GM18507 (cell line): ENCODE data around the gene MFRP.

Source experiments
- DNase-seq: peaks from one replicate; pipeline ENCODE4 v3.0.0; 2011; ENCODE audit warnings: low read depth; ENCODE audit not compliant: insufficient read length; ENCODE audit errors: extremely low spot score
- FAIRE-seq: peaks from 2 replicates; lab custom pipeline; 2011; peaks lifted over from hg19 to GRCh38; lab: Jason Lieb, UNC

The MFRP gene

GRCh38 chr11:119361941-119362725, 15.6 kb upstream of the MFRP start:
- FAIRE-seq (no peak), DNase-seq (no peak)

DNA sequence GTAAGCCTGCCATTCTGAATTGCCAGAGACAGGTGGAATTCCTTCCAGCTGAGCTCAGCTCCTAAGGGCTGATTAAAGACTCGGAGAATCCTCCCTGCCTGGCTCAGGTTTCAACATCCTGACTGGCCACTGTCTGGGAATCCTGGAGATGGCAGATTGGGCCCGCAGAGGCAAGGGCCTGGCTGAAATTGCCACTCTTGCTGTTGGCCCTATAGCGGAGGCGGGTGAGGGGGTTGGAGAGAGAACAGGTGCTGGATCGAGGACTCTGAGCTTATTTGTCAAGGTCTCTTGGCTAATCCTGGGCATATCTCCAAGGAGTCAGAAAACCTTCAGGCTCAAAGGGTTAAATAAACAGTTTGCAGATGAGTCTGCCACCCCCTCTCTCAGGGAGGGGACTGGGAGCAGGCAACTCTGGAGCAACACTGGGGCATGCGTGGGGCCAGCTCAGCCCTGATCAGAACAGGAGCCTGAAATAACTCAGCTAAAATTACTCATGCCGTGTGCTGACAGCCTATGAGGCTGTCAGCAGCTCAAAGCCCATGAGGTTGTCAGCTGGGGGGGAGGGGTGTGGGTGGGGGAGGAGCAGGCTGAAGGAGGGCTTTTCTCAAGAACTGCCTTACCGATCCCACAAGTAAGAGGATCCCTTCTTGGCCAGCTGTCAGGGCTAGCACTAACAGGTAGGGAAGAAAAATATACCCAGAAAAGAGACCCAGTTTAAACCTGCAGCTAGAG, 14.7 kb upstream of the MFRP start:
- FAIRE-seq = no peak

DNA sequence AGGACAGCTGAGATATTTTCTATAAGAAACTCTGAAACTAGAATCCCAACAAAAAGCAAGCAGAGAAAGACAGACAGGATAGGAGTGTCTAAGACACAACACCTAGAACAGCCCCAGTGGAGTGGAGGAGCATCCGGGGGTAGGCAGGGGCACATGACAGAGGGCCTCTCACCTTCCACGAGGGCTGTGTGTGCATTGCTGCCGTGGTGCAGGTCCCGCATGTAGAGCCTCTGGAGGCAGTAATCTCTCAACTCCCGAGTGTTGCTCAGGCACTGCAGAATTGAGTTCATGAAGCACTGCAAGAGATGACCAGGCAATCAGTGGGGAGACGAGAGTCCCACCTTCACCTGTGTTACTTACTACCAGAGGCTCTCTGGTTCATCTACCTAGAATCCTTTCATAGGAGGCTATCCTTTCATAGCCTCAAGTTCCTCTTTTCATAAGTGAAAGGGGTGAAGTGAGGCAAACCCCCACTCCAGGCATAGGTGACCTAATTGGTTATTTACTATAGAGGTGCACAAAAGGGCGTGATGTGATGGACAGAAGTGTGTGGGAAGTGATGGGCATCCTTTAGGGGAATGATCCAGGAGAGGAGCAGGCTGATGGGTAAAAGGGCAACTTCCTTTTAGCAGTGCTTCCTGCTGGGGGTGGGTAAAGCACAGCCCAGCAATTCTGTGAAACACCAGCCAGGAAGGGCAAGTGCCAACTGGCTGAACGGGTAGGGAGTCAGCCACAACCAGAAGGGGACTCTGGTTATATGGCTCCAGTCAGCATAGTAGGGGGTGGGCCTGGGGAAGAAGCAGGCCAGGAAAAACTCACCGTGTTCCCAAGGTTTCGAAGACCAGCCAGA, 13.1 kb upstream of the MFRP start:
- no peak for FAIRE-seq

More for the DNA sequence above, 14.7 kb upstream of the MFRP start:
- DNase-seq = no peak

GRCh38 chr11:119357074-119357473, 10.6 kb upstream of the MFRP start:
- no peak for DNase-seq
- no peak for FAIRE-seq

More for the DNA sequence above, 13.1 kb upstream of the MFRP start:
- DNase-seq = no peak

DNA sequence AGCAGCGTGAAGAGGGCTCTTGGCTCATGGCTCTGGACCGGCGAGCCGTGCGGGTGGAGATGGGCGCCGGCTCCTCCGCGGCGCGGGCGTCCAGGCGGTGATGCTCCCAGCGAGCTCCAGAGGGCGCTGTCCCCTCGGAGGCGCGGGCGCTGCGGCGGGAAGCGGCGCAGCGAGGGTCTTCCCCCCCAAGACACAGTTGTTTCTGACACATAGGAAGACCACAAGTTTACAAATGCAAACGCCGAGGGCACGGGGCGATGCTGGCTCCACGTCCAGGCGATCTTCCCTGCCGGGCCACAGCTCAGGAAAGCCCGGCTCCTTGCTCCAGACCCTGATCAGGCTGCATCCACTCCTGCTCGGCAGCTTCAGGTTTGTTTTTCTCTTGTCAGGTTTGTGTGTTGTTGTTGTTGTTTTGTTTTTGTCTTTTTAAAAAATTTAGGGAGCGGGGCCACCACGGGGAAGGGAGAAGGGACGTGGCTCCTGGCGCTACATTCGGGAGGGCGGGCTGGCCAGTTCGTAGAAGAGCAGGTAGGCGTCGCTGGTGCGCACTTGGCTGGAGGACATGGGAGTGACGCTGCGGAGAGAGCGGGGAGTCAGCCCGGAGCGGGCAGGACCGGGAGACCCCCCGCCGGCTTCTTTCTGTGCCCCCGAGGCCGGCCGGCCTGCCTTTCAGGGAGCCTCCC, 10.0 kb upstream of the MFRP start:
- FAIRE-seq (peak; percentile 60), DNase-seq (peak; percentile 65)

GRCh38 chr11:119355091-119355843, 8.8 kb upstream of the MFRP start:
- FAIRE-seq (no peak), DNase-seq (no peak)

- DNase-seq (no peak), FAIRE-seq (no peak)
Observed at GRCh38 chr11:119352857-119353260, 6.4 kb upstream of the MFRP start.

- DNase-seq = no peak
- no peak for FAIRE-seq
Observed at GRCh38 chr11:119351232-119351631, 4.7 kb upstream of the MFRP start.

DNA sequence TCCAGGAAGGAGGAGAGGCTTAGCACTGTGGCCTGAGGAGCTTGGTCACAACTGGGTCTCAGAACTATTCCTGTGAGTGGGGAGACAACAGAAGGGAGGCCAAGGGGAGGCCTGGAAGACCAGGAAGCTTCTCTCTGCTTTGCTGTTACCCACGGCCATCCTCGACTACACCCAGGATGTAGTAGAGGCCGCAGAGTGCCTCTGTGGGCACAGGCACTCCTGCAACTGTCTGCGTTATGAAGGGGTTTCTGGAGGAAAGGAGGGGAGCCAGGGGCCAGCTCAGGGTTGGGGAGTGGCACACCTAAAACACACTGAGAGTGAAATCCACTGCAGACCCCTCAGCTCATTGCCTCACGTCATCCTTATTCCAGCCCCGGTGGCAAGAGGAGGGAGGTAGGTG, 3.8 kb upstream of the MFRP start:
- no peak for DNase-seq

DNA sequence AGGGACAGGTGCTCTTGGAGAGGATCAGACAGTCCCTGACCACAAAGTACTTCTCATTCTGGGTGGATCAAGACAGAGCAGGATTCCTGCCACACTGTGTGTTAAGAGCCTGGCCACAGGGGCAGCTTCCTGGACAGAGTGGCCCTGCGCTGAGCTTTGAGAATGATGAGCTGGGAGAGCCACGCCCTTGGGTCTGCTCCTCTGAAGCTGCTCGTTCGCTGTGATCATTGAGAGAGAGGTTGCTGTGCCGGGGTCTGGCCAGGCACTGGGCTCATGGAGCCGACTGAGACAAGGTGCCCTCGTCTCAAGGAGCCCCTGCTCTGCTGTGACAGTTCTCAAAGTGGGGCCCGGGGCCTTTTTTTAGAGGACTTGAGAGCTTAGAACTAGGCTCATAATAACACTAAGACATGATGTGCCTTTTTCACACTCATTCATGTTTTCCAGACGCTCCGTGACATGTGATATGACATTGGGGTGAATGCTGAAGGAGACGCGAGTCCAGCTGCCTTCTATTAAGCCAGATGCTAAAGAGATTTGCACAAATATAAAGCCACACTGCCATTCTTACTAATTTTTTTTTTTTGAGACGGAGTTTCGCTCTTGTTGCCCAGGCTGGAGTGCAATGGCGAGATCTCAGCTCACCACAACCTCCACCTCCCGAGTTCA, 1.6 kb upstream of the MFRP start:
- FAIRE-seq = no peak
- DNase-seq = no peak

More for the DNA sequence above, 3.8 kb upstream of the MFRP start:
- FAIRE-seq = no peak

DNA sequence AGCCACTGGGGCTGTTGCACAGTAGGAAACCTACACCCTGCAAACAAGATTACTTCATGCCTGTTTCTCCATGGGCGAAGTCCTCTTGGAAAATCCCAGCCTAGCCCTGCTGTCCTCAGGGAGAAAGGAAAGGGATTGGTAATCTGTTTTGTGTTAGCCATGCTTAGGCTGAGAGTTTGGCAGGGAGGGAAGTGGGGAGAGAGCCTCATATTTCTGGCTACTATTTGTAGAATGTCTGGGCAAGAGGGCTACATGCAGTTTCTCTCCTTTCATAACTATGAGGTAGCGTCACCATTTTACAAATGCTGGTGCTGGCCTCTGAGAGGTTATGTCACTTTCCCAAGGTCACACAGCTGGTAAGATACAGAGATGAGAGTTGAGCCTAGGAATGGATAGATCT, 737 bp upstream of the MFRP start:
- no peak for FAIRE-seq

DNA sequence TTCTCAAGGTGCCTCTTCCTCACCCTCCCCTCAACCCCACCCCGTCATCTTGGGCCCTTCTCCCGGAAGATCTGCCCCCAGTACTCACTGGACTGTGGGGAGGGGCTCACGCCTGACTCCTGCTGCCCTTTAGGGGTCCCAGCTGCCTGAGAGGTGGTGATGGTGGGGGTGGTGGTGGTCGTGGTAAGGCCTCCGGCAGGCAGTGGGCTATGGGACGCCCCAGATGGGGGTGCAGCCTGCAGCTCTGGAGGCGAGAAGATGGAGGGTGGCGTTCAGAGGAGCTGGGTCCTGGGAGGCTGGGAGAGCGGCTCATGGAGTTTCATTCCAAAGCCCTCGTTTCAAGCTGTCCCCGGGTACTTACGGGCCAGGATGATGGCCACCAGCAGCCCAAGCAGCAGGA, 820 bp downstream of the MFRP start:
- no peak for FAIRE-seq
- no peak for DNase-seq

More for the DNA sequence above, 737 bp upstream of the MFRP start:
- DNase-seq = no peak

GRCh38 chr11:119344291-119345010, 2.1 kb downstream of the MFRP start:
- DNase-seq (no peak), FAIRE-seq (no peak)

DNA sequence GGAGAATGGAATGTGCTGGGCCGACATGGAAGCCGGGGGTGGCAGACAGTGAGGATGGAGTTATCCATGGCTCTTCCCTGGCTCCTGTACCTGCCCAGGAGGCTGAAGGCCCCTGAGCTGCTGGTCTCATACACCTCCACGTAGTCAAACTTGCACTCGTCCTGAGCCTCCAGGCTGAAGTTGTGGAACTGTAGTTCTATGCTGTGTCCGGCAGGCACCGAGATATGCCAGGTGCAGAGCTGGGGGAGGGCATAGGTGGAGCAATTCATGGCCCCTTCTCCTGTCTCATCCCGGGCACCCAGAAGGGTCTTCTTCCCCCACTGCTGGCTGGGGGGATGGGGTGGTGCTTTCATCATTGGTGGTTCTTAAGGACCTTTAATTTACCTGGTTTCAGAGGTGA, 2.8 kb downstream of the MFRP start:
- FAIRE-seq (no peak), DNase-seq (no peak)

DNA sequence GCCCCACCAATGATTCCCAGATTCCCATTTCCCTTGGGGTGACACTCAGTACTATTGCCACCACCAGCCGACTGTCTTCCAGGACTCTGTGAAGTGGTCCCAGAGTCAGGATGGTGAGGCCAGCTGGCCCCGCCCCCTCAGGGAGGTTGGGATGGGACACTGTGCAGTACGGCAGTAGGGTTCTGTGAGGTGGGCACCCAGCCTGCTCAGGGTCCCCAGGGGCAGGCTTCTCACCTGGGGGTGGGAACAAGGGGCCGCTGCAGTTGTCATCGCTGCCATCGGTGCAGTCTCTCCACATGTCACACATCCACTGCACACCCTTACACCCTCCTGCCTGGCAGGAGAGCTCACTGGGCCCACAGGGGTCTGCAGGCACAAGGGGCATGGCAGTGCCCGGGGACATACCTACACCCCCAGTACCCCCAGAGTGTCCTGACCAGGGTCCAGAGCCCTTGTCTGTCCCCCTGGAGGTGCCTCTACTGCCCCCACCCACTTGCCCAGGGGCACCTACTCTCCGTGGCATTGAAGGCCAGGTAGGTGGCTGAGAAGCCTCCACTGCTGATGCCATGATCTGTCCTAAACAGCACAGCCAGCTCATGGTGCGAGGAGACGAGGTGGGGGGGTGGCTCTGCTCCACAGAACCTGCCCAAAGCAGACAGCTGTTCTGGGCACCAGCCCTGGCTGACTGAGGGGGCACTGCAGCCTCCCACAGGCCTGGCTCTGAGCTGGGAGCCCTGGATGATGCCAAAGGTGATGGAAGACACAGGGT, 4.0 kb downstream of the MFRP start:
- FAIRE-seq (no peak), DNase-seq (no peak)

- no peak for DNase-seq
Observed at GRCh38 chr11:119342023-119342300, 4.5 kb downstream of the MFRP start.

More at GRCh38 chr11:119342023-119342300, 4.5 kb downstream of the MFRP start:
- FAIRE-seq = no peak
